PFSK-1 (cell line): ENCODE measurements around the gene NEB.

Source experiments
- POLR2AphosphoS5 ChIP-seq: IDR thresholded peaks from 2 replicates; pipeline ENCODE4 v1.6.1; 2012; ENCODE audit warnings: low read depth, mild to moderate bottlenecking, control low read depth, low read length, moderate library complexity
- SIN3A ChIP-seq: IDR thresholded peaks from 2 replicates; pipeline ENCODE4 v1.6.1; 2012; ENCODE audit warnings: mild to moderate bottlenecking, low read length, moderate library complexity, borderline replicate concordance; ENCODE audit not compliant: insufficient read depth
- TF ChIP-seq, protein P1 (sequence below), 2 experiments: IDR thresholded peaks; 2 replicates each; pipeline versions ENCODE4 v1.6.1 to v1.8.0; 2011 to 2012; ENCODE audit warnings: low read depth in 2 of 2, low read length in 2 of 2, control low read depth in 1 of 2, inconsistent platforms in 1 of 2, mild to moderate bottlenecking in 1 of 2, moderate library complexity in 1 of 2; ENCODE audit not compliant: insufficient read depth in 1 of 2

DNA sequence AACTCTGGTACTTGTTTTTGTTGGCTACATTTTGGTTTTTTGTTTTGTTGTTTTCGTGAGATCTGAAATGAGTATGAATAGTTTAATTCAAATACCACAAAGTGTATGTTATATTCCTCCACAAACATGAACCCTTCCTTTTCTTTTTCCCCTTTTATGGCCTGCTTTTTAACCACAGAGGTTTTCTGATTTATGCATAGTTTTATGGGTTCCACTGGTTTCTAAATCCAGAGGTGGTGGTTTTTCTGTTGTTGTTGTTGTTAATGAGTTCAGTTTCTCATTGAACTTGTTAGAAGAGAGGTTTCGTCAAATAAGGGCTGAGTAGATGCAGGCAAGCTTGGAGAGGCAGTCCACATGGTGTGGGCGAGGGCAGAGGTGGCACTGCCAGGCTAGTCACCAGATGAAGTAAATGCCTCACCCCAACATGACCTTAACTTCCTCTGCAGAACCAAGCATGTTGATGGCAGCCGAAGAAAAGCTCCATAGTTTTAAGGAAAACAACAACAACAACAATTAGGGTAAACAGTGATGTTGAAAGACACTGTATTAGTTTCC, 252.0 kb downstream of the NEB start:
- no peak for TF ChIP-seq SIN3A
- no peak for TF ChIP-seq POLR2AphosphoS5
- TF ChIP-seq, protein P1, sequence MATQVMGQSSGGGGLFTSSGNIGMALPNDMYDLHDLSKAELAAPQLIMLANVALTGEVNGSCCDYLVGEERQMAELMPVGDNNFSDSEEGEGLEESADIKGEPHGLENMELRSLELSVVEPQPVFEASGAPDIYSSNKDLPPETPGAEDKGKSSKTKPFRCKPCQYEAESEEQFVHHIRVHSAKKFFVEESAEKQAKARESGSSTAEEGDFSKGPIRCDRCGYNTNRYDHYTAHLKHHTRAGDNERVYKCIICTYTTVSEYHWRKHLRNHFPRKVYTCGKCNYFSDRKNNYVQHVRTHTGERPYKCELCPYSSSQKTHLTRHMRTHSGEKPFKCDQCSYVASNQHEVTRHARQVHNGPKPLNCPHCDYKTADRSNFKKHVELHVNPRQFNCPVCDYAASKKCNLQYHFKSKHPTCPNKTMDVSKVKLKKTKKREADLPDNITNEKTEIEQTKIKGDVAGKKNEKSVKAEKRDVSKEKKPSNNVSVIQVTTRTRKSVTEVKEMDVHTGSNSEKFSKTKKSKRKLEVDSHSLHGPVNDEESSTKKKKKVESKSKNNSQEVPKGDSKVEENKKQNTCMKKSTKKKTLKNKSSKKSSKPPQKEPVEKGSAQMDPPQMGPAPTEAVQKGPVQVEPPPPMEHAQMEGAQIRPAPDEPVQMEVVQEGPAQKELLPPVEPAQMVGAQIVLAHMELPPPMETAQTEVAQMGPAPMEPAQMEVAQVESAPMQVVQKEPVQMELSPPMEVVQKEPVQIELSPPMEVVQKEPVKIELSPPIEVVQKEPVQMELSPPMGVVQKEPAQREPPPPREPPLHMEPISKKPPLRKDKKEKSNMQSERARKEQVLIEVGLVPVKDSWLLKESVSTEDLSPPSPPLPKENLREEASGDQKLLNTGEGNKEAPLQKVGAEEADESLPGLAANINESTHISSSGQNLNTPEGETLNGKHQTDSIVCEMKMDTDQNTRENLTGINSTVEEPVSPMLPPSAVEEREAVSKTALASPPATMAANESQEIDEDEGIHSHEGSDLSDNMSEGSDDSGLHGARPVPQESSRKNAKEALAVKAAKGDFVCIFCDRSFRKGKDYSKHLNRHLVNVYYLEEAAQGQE (IDR thresholded peaks at IDR 0.05; ENCODE audit: insufficient read depth in 1 of 2, low read depth in 2 of 2, low read length in 2 of 2) = no peak
